Panc1 (cell line): ENCODE measurements around the gene SYP. TPM values are rescaled to one million over a fixed set of nuclear protein-coding genes. Genes with fewer than 3 reads are reported as not detected.

Experiments
- ATAC-seq: fragments of 200-7000 bp; cut with Tn5 transposase; 2 replicates; pipeline ENCODE4 v1.9.1; 2020; ENCODE audit warnings: mild to moderate bottlenecking, moderate library complexity
- BruUV-seq: library from RNA; stranded (reverse); fragments of 400-500 nt; replicated peaks from 2 replicates; lab custom pipeline; 2021; lab: Mats Ljungman, UMichigan
- CTCF ChIA-PET: fragments of 300-600 bp; sonication (Branson Sonifier 250); formaldehyde crosslinking; loops from one replicate; lab custom pipeline; 2022; ENCODE audit warnings: antibody characterized with exemption; lab: Charles Lee
- POLR2A ChIA-PET: fragments of 300-600 bp; sonication (Branson Sonifier 250); formaldehyde crosslinking; loops from one replicate; lab custom pipeline; 2022; ENCODE audit warnings: antibody characterized with exemption; lab: Charles Lee
- DNase-seq: peaks from one replicate; pipeline ENCODE4 v3.0.0-alpha.2; 2010; ENCODE audit warnings: low read depth, low spot score
- H3K27ac ChIP-seq: 2 replicates; pipeline ENCODE4 v1.5.1; 2011; ENCODE audit warnings: mild to moderate bottlenecking, low read length, inconsistent platforms
- H3K27me3 ChIP-seq: fragments of 200-500 bp; sonication (Bioruptor generic); 2 replicates; pipeline ENCODE4 v1.6.0; 2014; ENCODE audit warnings: low read length, inconsistent platforms; ENCODE audit not compliant: control insufficient read depth, insufficient read depth
- H3K36me3 ChIP-seq: fragments of 200-500 bp; sonication (Bioruptor generic); 2 replicates; pipeline ENCODE4 v1.5.1; 2014; ENCODE audit warnings: inconsistent platforms, mild to moderate bottlenecking, low read length, moderate library complexity; ENCODE audit not compliant: control insufficient read depth, insufficient read depth
- H3K4me1 ChIP-seq: 2 replicates; pipeline ENCODE4 v1.5.1; 2011; ENCODE audit warnings: inconsistent platforms, mild to moderate bottlenecking, low read length, moderate library complexity; ENCODE audit not compliant: control insufficient read depth, insufficient read depth
- H3K4me3 ChIP-seq, 2 experiments: 2 replicates each; pipeline ENCODE4 v1.5.1; 2011 to 2012; ENCODE audit warnings: low read depth in 2 of 2, low read length in 2 of 2, mild to moderate bottlenecking in 2 of 2, inconsistent platforms in 1 of 2, moderate library complexity in 1 of 2
- H3K9me3 ChIP-seq: fragments of 200-500 bp; sonication (Bioruptor generic); 2 replicates; pipeline ENCODE4 v1.5.1; 2014; ENCODE audit warnings: low read depth, mild to moderate bottlenecking, inconsistent platforms, low read length, moderate library complexity; ENCODE audit not compliant: control insufficient read depth, insufficient read depth
- CTCF ChIP-seq: fragments of 450-650 bp; IDR thresholded peaks from 2 replicates; pipeline ENCODE4 v1.5.1; 2017; ENCODE audit warnings: mild to moderate bottlenecking
- POLR2AphosphoS5 ChIP-seq: IDR thresholded peaks from 2 replicates; pipeline ENCODE4 v1.6.1; 2012; ENCODE audit warnings: mild to moderate bottlenecking, low read depth, low read length, moderate library complexity
- REST ChIP-seq, 2 experiments: IDR thresholded peaks; 2 replicates each; pipeline ENCODE4 v1.6.1; 2011 to 2012; ENCODE audit warnings: low read depth in 2 of 2, control low read depth in 1 of 2, low read length in 1 of 2, mild to moderate bottlenecking in 1 of 2, moderate library complexity in 1 of 2; ENCODE audit not compliant: insufficient read depth in 1 of 2
- SIN3A ChIP-seq: IDR thresholded peaks from 2 replicates; pipeline ENCODE4 v1.6.1; 2012; ENCODE audit warnings: low read depth, mild to moderate bottlenecking, low read length, moderate library complexity, borderline replicate concordance; ENCODE audit not compliant: insufficient read depth
- TCF7L2 ChIP-seq: IDR thresholded peaks from 2 replicates; pipeline ENCODE4 v1.6.1; 2011; ENCODE audit warnings: mild to moderate bottlenecking, low read depth, low read length, inconsistent platforms
- in situ Hi-C: cut with HindIII; loops from 2 replicates; pipeline ENCODE4 v1.10.0; 2016; ENCODE audit warnings: low sequenced_read_pairs, low pct_unique_long_range_greater_than_20kb
- intact Hi-C: fragments of 100-400 bp; cut with micrococcal nuclease; formaldehyde crosslinking; loops from one replicate; pipeline ENCODE4 v1.10.0; 2022; ENCODE audit not compliant: unreplicated experiment
- total RNA-seq: library from RNA; stranded (reverse); gene quantifications from one replicate; pipeline ENCODE4 v1.2.1, GENCODE V29; 2021; ENCODE audit not compliant: unreplicated experiment

Gene SYP
- total RNA-seq, 1 experiment from 2014 or later = 12.4 TPM

- ChIA-PET CTCF (no interaction called here), POLR2A (interaction anchor here (0.6 kb wide), 1 partner anchor 58 kb away, joined by 3 read pairs; no protein-coding TSS in a partner anchor)
- Histone ChIP-seq H3K4me1 (no peaks in the 10 kb centered on the region), H3K4me3 (no peak overlapping the region), H3K27me3 (no peaks in the 10 kb centered on the region), H3K27ac (no peak overlapping the region), H3K36me3 (no peaks in the 10 kb centered on the region), H3K9me3 (no peaks in the 10 kb centered on the region)
- in situ Hi-C loops (no loop called here), intact Hi-C loops (no loop called here)
- no TSS peak for BruUV-seq
- TF ChIP-seq TCF7L2 (no peak), SIN3A (no peak), REST (IDR thresholded peaks at IDR 0.05; ENCODE audit: insufficient read depth in 1 of 2, low read depth in 2 of 2, low read length in 1 of 2) (no peak), CTCF (no peak), POLR2AphosphoS5 (no peak)
- no peak for DNase-seq
- no peak for ATAC-seq
Observed at GRCh38 chrX:49249071-49249470, 49.1 kb upstream of the SYP start.

GRCh38 chrX:49247916-49248811 lies 48.2 kb upstream of the SYP start:
- Histone ChIP-seq H3K4me1 (no peaks in the 10 kb centered on the region), H3K27me3 (no peaks in the 10 kb centered on the region), H3K36me3 (no peaks in the 10 kb centered on the region), H3K4me3 (no peak overlapping the region), H3K27ac (no peak overlapping the region), H3K9me3 (no peaks in the 10 kb centered on the region)
- ChIA-PET CTCF (no interaction called here), POLR2A (no interaction called here)
- in situ Hi-C loops = no loop called here
- intact Hi-C loops = no loop called here
- BruUV-seq = no TSS peak
- TF ChIP-seq SIN3A = no peak
- no peak for TF ChIP-seq POLR2AphosphoS5
- no peak for TF ChIP-seq REST (IDR thresholded peaks at IDR 0.05; ENCODE audit: insufficient read depth in 1 of 2, low read depth in 2 of 2, low read length in 1 of 2)
- TF ChIP-seq TCF7L2 = no peak
- no peak for TF ChIP-seq CTCF
- no peak for DNase-seq
- no peak for ATAC-seq
